ENCODE measurements around the gene SCEL. TPM values are rescaled to one million over a fixed set of nuclear protein-coding genes. Genes with fewer than 3 reads are reported as not detected.

The SCEL gene
- total RNA-seq, 4 donors from 2014 or later, result 255 to 453 (median 376) TPM

DNA sequence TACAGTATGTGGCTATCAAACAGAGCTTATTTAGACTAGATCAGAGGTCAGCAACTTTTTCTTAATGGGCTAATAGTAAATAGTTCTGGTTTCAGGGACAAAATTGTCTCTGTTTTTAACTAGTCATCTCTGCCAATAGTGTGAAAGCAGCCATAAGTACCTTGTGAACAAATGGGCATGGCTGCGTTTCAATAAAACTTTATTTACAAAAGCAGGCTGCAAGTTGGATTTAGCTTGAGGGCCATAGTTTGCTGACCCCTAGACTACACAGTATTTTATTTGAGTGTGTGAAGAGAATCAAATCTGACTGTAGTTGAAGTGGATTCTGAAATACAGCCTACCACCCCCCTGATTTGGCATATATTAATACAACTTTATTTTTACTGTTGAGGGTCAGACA, 75.6 kb downstream of the SCEL start:
- Histone ChIP-seq H3K27me3 (no peaks in the 10 kb centered on the region), H3K4me3 (no peak overlapping the region), H3K36me3 (peaks cover 0 to 74% (median 0%) of the 10 kb centered on the region in 3 donors), H3K9me3 (no peaks in the 10 kb centered on the region), H3K4me1 (no peaks in the 10 kb centered on the region), H3K27ac (no peak overlapping the region)
- TF ChIP-seq, protein P1, sequence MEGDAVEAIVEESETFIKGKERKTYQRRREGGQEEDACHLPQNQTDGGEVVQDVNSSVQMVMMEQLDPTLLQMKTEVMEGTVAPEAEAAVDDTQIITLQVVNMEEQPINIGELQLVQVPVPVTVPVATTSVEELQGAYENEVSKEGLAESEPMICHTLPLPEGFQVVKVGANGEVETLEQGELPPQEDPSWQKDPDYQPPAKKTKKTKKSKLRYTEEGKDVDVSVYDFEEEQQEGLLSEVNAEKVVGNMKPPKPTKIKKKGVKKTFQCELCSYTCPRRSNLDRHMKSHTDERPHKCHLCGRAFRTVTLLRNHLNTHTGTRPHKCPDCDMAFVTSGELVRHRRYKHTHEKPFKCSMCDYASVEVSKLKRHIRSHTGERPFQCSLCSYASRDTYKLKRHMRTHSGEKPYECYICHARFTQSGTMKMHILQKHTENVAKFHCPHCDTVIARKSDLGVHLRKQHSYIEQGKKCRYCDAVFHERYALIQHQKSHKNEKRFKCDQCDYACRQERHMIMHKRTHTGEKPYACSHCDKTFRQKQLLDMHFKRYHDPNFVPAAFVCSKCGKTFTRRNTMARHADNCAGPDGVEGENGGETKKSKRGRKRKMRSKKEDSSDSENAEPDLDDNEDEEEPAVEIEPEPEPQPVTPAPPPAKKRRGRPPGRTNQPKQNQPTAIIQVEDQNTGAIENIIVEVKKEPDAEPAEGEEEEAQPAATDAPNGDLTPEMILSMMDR (IDR thresholded peaks at IDR 0.05), result no peak
- TF ChIP-seq POLR2A (IDR thresholded peaks at IDR 0.05), result no peak
- intact Hi-C loops (cut with DNase I), result no loop called here
- 89 to 95% methylated on average over 1 of the region's 1 CpG for WGBS, 2 donors
- DNase-seq, result no peak

DNA sequence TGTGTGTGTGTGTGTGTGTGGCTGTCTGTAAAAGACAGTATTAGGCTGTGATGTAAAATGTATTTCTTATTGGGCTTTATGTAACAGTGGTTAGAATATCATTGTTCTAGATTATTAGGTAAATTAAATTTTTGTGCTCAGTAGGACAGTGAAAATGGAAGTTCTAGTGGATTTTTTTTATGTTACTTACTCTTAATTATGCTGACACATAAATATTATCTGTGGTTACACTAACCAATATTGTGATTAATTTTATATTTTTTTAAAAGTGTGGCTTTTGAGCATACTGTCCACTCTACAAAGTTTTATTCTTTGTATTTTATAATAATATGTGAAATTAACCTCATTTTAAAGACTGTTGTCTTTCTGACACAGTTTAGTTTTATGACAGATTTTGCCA, 80.5 kb downstream of the SCEL start:
- no peaks in the 10 kb centered on the region for H3K27me3 ChIP-seq
- H3K4me1 ChIP-seq, result no peaks in the 10 kb centered on the region
- no peaks in the 10 kb centered on the region for H3K9me3 ChIP-seq
- H3K36me3 ChIP-seq, result peaks cover 0 to 62% (median 0%) of the 10 kb centered on the region in 3 donors
- no peak overlapping the region for H3K27ac ChIP-seq
- no peak overlapping the region for H3K4me3 ChIP-seq
- TF ChIP-seq, protein P1 (IDR thresholded peaks at IDR 0.05), result no peak
- TF ChIP-seq POLR2A (IDR thresholded peaks at IDR 0.05), result no peak
- intact Hi-C loops (cut with DNase I), result no loop called here
- no peak for DNase-seq

DNA sequence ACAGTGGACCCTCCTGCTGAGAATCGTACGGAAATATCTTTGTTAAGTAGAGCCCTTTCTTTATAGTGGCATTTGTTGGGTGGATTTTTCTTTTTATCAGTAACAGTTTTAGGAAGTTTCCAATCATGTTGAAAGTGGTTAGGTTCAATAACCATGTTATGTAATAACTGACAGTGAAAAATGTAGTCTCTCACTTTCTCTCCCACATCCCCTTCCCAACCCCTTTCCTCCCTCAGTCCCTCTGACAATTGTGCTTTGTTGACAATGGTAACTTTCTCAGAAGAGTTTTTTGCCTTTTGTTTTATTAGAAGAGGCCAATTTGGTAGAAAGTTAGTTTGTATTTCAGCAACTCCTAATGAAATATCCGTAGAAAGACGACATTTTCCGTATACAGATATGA, 84.1 kb downstream of the SCEL start:
- WGBS, 2 donors, result 61 to 70% methylated on average over 5 of the region's 5 CpGs
- TF ChIP-seq, protein P1 (IDR thresholded peaks at IDR 0.05), result no peak
- no peak for TF ChIP-seq POLR2A (IDR thresholded peaks at IDR 0.05)

DNA sequence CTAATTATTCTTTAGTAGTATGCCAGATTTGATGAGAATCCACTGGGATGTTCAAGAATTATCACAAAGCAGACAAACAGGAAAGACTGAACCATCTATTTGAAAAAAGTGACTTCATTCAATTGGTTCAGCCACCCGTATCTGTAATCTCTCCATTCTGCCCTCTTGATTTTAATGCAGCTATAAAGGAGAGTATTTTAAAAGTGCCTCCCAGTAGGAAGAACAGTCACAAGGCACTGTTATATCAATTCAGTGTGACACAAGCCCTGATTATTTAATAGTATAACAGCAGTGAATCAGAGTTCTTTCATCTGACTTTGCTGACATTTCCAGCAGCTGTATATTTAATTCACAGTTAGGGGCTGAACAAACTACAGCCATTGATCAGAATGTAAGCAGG, 84.6 kb downstream of the SCEL start:
- no peaks in the 10 kb centered on the region for H3K4me1 ChIP-seq
- TF ChIP-seq, protein P1 (IDR thresholded peaks at IDR 0.05), result no peak
- no peak for TF ChIP-seq POLR2A (IDR thresholded peaks at IDR 0.05)
- H3K4me3 ChIP-seq, result no peak overlapping the region
- no peaks in the 10 kb centered on the region for H3K9me3 ChIP-seq
- intact Hi-C loops (cut with DNase I), result no loop called here
- H3K27me3 ChIP-seq, result no peaks in the 10 kb centered on the region
- DNase-seq, result no peak
- 33 to 54% methylated on average over 1 of the region's 1 CpG for WGBS, 2 donors
- H3K36me3 ChIP-seq, result peaks cover 0 to 63% (median 0%) of the 10 kb centered on the region in 3 donors
- H3K27ac ChIP-seq, result no peak overlapping the region

More for the DNA sequence above, 84.1 kb downstream of the SCEL start:
- Histone ChIP-seq H3K9me3 (no peaks in the 10 kb centered on the region), H3K27me3 (no peaks in the 10 kb centered on the region), H3K4me1 (no peaks in the 10 kb centered on the region), H3K27ac (no peak overlapping the region), H3K36me3 (peaks cover 0 to 63% (median 0%) of the 10 kb centered on the region in 3 donors), H3K4me3 (no peak overlapping the region)
- DNase-seq, result no peak
- intact Hi-C loops (cut with DNase I), result no loop called here

DNA sequence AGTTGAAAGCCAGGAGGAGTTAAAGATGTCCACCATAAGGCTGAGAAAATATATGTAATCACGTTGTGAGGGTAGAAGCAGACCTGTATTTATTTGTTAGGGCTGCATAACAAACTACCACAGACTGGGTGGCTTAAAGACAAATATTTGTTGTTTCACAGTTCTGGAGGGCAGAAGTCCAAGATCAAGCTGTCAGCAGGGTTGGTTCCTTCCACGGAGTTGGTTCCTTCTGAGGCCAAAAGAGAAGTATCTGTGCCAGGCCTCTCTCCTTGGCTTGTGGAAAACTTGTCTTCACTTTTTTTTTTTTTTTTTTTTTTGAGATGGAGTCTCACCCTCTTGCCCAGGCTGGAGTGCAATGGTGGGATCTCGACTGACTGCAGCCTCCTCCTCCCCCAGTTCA, 88.3 kb downstream of the SCEL start:
- intact Hi-C loops (cut with DNase I), result no loop called here
- 57 to 58% methylated on average over 3 of the region's 3 CpGs for WGBS, 2 donors
- Histone ChIP-seq H3K4me1 (no peaks in the 10 kb centered on the region), H3K27ac (no peak overlapping the region), H3K27me3 (no peaks in the 10 kb centered on the region), H3K36me3 (peaks cover 0 to 49% (median 0%) of the 10 kb centered on the region in 3 donors), H3K9me3 (no peaks in the 10 kb centered on the region), H3K4me3 (no peak overlapping the region)
- DNase-seq, result no peak
- no peak for TF ChIP-seq POLR2A (IDR thresholded peaks at IDR 0.05)
- TF ChIP-seq, protein P1 (IDR thresholded peaks at IDR 0.05), result no peak

Measured in esophagus squamous epithelium (tissue), 5 donors.